ENCODE data around the gene ATG4A. TPM values are rescaled to one million over a fixed set of nuclear protein-coding genes. Genes with fewer than 3 reads are reported as not detected.

Gene ATG4A
- total RNA-seq, 2 donors from 2014 or later = 18.8 to 24.9 TPM

DNA sequence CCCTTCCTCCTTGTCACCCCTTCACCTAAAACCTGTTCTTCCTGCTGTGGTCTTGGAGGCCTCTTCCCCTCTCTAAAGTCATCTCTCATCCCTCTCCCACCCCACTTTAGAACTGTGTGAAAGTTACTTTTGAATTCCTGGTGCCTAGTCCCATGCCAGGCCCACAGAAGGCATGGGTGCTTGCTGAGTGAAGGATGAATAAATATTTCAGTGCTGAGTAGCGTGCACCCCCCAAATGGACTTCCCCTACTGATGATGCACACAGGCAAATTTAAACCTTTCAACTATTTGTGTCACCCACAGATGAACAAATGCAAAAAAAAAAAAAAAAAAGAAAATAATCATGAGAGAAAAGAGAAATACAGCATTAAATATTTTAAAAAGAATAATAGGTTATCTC lies 20.0 kb upstream of the ATG4A start:
- H3K4me1 ChIP-seq (ENCODE audit: control insufficient read depth in 1 of 2, low read depth in 2 of 2) = no peaks in the 10 kb centered on the region
- TF ChIP-seq, protein P1, sequence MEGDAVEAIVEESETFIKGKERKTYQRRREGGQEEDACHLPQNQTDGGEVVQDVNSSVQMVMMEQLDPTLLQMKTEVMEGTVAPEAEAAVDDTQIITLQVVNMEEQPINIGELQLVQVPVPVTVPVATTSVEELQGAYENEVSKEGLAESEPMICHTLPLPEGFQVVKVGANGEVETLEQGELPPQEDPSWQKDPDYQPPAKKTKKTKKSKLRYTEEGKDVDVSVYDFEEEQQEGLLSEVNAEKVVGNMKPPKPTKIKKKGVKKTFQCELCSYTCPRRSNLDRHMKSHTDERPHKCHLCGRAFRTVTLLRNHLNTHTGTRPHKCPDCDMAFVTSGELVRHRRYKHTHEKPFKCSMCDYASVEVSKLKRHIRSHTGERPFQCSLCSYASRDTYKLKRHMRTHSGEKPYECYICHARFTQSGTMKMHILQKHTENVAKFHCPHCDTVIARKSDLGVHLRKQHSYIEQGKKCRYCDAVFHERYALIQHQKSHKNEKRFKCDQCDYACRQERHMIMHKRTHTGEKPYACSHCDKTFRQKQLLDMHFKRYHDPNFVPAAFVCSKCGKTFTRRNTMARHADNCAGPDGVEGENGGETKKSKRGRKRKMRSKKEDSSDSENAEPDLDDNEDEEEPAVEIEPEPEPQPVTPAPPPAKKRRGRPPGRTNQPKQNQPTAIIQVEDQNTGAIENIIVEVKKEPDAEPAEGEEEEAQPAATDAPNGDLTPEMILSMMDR (IDR thresholded peaks at IDR 0.05) = no peak
- H3K4me3 ChIP-seq = no peak overlapping the region
- no peak for ATAC-seq (ENCODE audit: insufficient number of reproducible peaks, low FRiP score, low read depth)
- H3K27ac ChIP-seq = no peak overlapping the region
- H3K9me3 ChIP-seq = no peaks in the 10 kb centered on the region
- H3K36me3 ChIP-seq = no peaks in the 10 kb centered on the region
- no peaks in the 10 kb centered on the region for H3K27me3 ChIP-seq (replicated peaks; ENCODE audit: insufficient read depth)
- no peak for DNase-seq (ENCODE audit: low spot score)

DNA sequence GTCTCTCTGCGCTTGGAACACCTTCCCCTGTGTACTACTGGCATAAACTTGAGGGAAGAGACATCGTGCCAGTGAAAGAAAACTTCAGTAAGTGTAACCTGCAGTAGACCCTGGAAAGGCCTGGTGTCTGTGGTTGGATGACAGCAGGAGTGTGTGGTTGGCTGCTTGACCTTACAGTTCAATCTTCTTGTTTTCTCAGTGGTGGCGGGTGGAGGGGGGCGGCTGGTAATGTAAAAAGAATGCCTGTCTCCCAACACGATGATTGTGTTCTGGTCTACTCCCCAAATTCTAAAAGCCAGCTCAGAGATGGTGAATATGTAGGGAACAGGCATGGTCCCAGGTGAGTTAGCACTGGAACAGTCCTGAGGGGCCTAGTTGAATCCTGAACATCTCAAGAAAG lies 18.8 kb upstream of the ATG4A start:
- Histone ChIP-seq H3K9me3 (no peaks in the 10 kb centered on the region), H3K27me3 (replicated peaks; ENCODE audit: insufficient read depth) (no peaks in the 10 kb centered on the region), H3K4me3 (no peak overlapping the region), H3K36me3 (no peaks in the 10 kb centered on the region), H3K27ac (no peak overlapping the region), H3K4me1 (ENCODE audit: control insufficient read depth in 1 of 2, low read depth in 2 of 2) (no peaks in the 10 kb centered on the region)
- TF ChIP-seq, protein P1 (IDR thresholded peaks at IDR 0.05) = no peak
- ATAC-seq (ENCODE audit: insufficient number of reproducible peaks, low FRiP score, low read depth) (no peak), DNase-seq (ENCODE audit: low spot score) (no peak)

DNA sequence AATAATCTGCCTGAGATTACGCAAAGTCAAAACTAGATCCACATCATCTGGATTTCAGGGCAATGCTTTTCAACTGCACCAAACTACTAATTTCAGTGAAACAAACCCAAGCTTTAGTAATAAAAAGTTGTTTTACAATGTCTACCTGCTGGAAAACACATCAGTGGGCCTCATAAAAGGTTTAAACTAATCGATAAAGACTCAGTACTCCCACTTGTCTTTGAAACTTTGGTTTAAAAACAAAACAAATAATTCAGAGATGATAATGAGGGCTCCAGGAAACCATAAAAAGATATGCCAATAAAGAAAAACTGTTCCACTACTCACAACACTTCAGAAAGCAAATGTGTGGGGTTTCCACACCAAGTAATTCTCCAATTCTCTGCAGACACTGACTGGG lies 10.5 kb upstream of the ATG4A start:
- Histone ChIP-seq H3K4me3 (no peak overlapping the region), H3K4me1 (ENCODE audit: control insufficient read depth in 1 of 2, low read depth in 2 of 2) (no peaks in the 10 kb centered on the region), H3K36me3 (no peaks in the 10 kb centered on the region), H3K9me3 (no peaks in the 10 kb centered on the region), H3K27me3 (replicated peaks; ENCODE audit: insufficient read depth) (no peaks in the 10 kb centered on the region), H3K27ac (no peak overlapping the region)
- ATAC-seq (ENCODE audit: insufficient number of reproducible peaks, low FRiP score, low read depth) = no peak
- TF ChIP-seq, protein P1 (IDR thresholded peaks at IDR 0.05) = no peak
- DNase-seq (ENCODE audit: low spot score) = no peak

DNA sequence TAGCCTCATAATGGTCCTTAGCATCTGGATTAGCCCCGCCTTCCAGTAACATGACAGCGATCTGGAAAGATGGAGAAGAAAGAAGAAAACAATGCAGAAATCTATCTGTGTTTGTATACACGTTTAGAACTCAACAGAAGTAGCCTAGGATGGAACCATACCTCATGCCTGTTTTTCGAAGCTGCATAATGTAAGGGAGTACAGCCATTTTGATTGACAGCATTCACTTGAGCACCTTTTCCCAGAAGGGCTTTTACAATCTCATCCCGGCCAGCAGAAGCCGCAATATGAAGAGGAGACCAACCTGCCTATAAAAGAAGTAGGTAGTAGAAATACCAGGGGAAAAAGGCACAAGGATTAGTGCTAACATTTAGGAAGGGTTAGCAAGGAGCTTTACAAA lies 3.8 kb upstream of the ATG4A start:
- TF ChIP-seq, protein P1 (IDR thresholded peaks at IDR 0.05) = no peak
- no peak for ATAC-seq (ENCODE audit: insufficient number of reproducible peaks, low FRiP score, low read depth)
- peaks cover 0 to 3% of the 10 kb centered on the region in 2 donors for H3K4me1 ChIP-seq (ENCODE audit: control insufficient read depth in 1 of 2, low read depth in 2 of 2)
- H3K27me3 ChIP-seq (replicated peaks; ENCODE audit: insufficient read depth) = no peaks in the 10 kb centered on the region
- H3K9me3 ChIP-seq = no peaks in the 10 kb centered on the region
- no peak for DNase-seq (ENCODE audit: low spot score)
- H3K27ac ChIP-seq = no peak overlapping the region
- H3K4me3 ChIP-seq = no peak overlapping the region
- no peaks in the 10 kb centered on the region for H3K36me3 ChIP-seq

DNA sequence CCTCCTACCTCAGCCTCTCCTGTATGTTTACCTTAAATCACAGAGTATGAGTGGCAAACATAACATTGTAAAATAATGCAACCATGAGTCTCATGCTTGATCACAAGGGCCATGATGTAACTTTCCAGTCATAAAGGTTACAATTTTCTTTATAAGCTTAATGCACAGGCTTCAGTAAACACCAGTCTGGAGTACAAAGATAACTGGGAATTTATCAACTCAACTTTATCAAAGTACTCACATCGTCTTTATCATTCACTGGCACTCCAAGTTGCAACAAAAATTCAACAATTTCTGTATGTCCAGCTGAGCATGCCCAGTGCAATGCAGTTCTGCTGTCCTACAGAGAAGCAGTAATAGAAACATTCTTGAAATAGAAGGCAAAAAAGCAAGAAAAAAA lies 3.1 kb upstream of the ATG4A start:
- no peak overlapping the region for H3K27ac ChIP-seq
- H3K9me3 ChIP-seq = no peaks in the 10 kb centered on the region
- H3K4me3 ChIP-seq = no peak overlapping the region
- no peaks in the 10 kb centered on the region for H3K27me3 ChIP-seq (replicated peaks; ENCODE audit: insufficient read depth)
- no peak for DNase-seq (ENCODE audit: low spot score)
- no peaks in the 10 kb centered on the region for H3K36me3 ChIP-seq
- TF ChIP-seq, protein P1 (IDR thresholded peaks at IDR 0.05) = no peak
- peaks cover 0 to 3% of the 10 kb centered on the region in 2 donors for H3K4me1 ChIP-seq (ENCODE audit: control insufficient read depth in 1 of 2, low read depth in 2 of 2)
- ATAC-seq (ENCODE audit: insufficient number of reproducible peaks, low FRiP score, low read depth) = no peak
